Stimulated activated effector memory CD8-positive, alpha-beta T cell treated with anti-CD3 and anti-CD28 coated beads, Interleukin-12 subunit alpha, Interleukin-12 subunit beta, amount 100 ng/mL, for 72 hours (primary cell): ENCODE measurements around the gene APLP2.
"Not testable (repeated sequence)": the region's sequence is repeated elsewhere in the genome, so short reads cannot be mapped to it uniquely, and the experiment has no call there.

Experiments used
- ATAC-seq: fragments of 150-1000 bp; cut with Tn5 transposase; 2 replicates; pipeline ENCODE4 v1.10.0; 2021
- DNase-seq, 2 donors: peaks; one replicate each; pipeline ENCODE4 v3.0.0; 2021 to 2022; ENCODE audit warnings: low spot score in 2 of 2
- H3K27ac Mint-ChIP-seq: one replicate; pipeline ENCODE4 v1.8.0; 2022; ENCODE audit warnings: mild to moderate bottlenecking, mixed read lengths
- H3K36me3 Mint-ChIP-seq: one replicate; pipeline ENCODE4 v1.8.0; 2022; ENCODE audit warnings: mild to moderate bottlenecking, mixed read lengths
- H3K4me1 Mint-ChIP-seq: one replicate; pipeline ENCODE4 v1.8.0; 2022; ENCODE audit warnings: mixed read lengths
- H3K4me3 Mint-ChIP-seq: one replicate; pipeline ENCODE4 v1.8.0; 2022; ENCODE audit warnings: mild to moderate bottlenecking, mixed read lengths
- H3K9me3 Mint-ChIP-seq: one replicate; pipeline ENCODE4 v1.8.0; 2022; ENCODE audit warnings: mixed read lengths

APLP2 gene

GRCh38 chr11:130094614-130095013 lies 24.9 kb downstream of the APLP2 start:
- no peak for ATAC-seq
- no peaks in the 10 kb centered on the region for H3K9me3 Mint-ChIP-seq
- H3K36me3 Mint-ChIP-seq: no peaks in the 10 kb centered on the region
- DNase-seq: no peak
- H3K4me3 Mint-ChIP-seq: no peak overlapping the region
- H3K27ac Mint-ChIP-seq: no peak overlapping the region
- peaks cover under 1% of the 10 kb centered on the region for H3K4me1 Mint-ChIP-seq

GRCh38 chr11:130095326-130095725 lies 25.6 kb downstream of the APLP2 start:
- no peaks in the 10 kb centered on the region for H3K4me1 Mint-ChIP-seq
- ATAC-seq (no peak), DNase-seq (no peak)
- H3K9me3 Mint-ChIP-seq: no peaks in the 10 kb centered on the region
- no peaks in the 10 kb centered on the region for H3K36me3 Mint-ChIP-seq
- H3K4me3 Mint-ChIP-seq: no peak overlapping the region
- H3K27ac Mint-ChIP-seq: no peak overlapping the region

GRCh38 chr11:130096042-130096441 lies 26.3 kb downstream of the APLP2 start:
- no peaks in the 10 kb centered on the region for H3K4me1 Mint-ChIP-seq
- ATAC-seq (no peak), DNase-seq (no peak)
- no peak overlapping the region for H3K27ac Mint-ChIP-seq
- no peak overlapping the region for H3K4me3 Mint-ChIP-seq
- H3K9me3 Mint-ChIP-seq: no peaks in the 10 kb centered on the region
- no peaks in the 10 kb centered on the region for H3K36me3 Mint-ChIP-seq

- no peaks in the 10 kb centered on the region for H3K36me3 Mint-ChIP-seq
- no peak overlapping the region for H3K4me3 Mint-ChIP-seq
- no peak overlapping the region for H3K27ac Mint-ChIP-seq
- ATAC-seq (no peak), DNase-seq (no peak)
- no peaks in the 10 kb centered on the region for H3K9me3 Mint-ChIP-seq
- no peaks in the 10 kb centered on the region for H3K4me1 Mint-ChIP-seq
These were observed 27.1 kb downstream of the APLP2 start for GRCh38 chr11:130096823-130097222.

- Mint-ChIP-seq H3K4me3 (no peak overlapping the region), H3K36me3 (no peaks in the 10 kb centered on the region), H3K9me3 (no peaks in the 10 kb centered on the region), H3K4me1 (peaks cover 2% of the 10 kb centered on the region), H3K27ac (no peak overlapping the region)
- ATAC-seq: no peak
- DNase-seq: no peak
These were observed 27.6 kb downstream of the APLP2 start for GRCh38 chr11:130097285-130097684.

GRCh38 chr11:130099356-130099755 lies 29.7 kb downstream of the APLP2 start:
- H3K36me3 Mint-ChIP-seq: no peaks in the 10 kb centered on the region
- no peak overlapping the region for H3K4me3 Mint-ChIP-seq
- H3K4me1 Mint-ChIP-seq: peaks cover 10% of the 10 kb centered on the region
- DNase-seq: no peak
- no peak for ATAC-seq
- no peaks in the 10 kb centered on the region for H3K9me3 Mint-ChIP-seq
- no peak overlapping the region for H3K27ac Mint-ChIP-seq

- Mint-ChIP-seq H3K4me3 (no peak overlapping the region), H3K4me1 (peaks cover 10% of the 10 kb centered on the region), H3K9me3 (no peaks in the 10 kb centered on the region), H3K36me3 (no peaks in the 10 kb centered on the region), H3K27ac (no peak overlapping the region)
- no peak for ATAC-seq
- no peak for DNase-seq
These were observed 30.8 kb downstream of the APLP2 start for GRCh38 chr11:130100381-130101095.

GRCh38 chr11:130101661-130102060 lies 32.0 kb downstream of the APLP2 start:
- no peak for ATAC-seq
- Mint-ChIP-seq H3K4me3 (no peak overlapping the region), H3K9me3 (no peaks in the 10 kb centered on the region), H3K36me3 (no peaks in the 10 kb centered on the region), H3K4me1 (peaks cover 10% of the 10 kb centered on the region), H3K27ac (no peak overlapping the region)
- no peak for DNase-seq

- ATAC-seq (no peak), DNase-seq (no peak)
- Mint-ChIP-seq H3K4me3 (no peak overlapping the region), H3K9me3 (no peaks in the 10 kb centered on the region), H3K4me1 (peaks cover 10% of the 10 kb centered on the region), H3K36me3 (no peaks in the 10 kb centered on the region), H3K27ac (no peak overlapping the region)
These were observed 32.9 kb downstream of the APLP2 start for GRCh38 chr11:130102301-130103249.

- H3K9me3 Mint-ChIP-seq: no peaks in the 10 kb centered on the region
- peaks cover 10% of the 10 kb centered on the region for H3K4me1 Mint-ChIP-seq
- no peak overlapping the region for H3K27ac Mint-ChIP-seq
- H3K4me3 Mint-ChIP-seq: no peak overlapping the region
- H3K36me3 Mint-ChIP-seq: no peaks in the 10 kb centered on the region
- no peak for ATAC-seq
- no peak for DNase-seq
These were observed 33.7 kb downstream of the APLP2 start for GRCh38 chr11:130103296-130103814.

GRCh38 chr11:130106381-130106780 lies 36.7 kb downstream of the APLP2 start:
- H3K4me3 Mint-ChIP-seq: no peak overlapping the region
- DNase-seq (no peak), ATAC-seq (no peak)
- no peaks in the 10 kb centered on the region for H3K9me3 Mint-ChIP-seq
- peaks cover 9% of the 10 kb centered on the region for H3K36me3 Mint-ChIP-seq
- no peak overlapping the region for H3K27ac Mint-ChIP-seq
- peaks cover 10% of the 10 kb centered on the region for H3K4me1 Mint-ChIP-seq

- DNase-seq, H3K4me1 Mint-ChIP-seq, H3K9me3 Mint-ChIP-seq, H3K4me3 Mint-ChIP-seq, H3K27ac Mint-ChIP-seq, ATAC-seq: not testable (repeated sequence)
- H3K36me3 Mint-ChIP-seq: peaks cover 16% of the 10 kb centered on the region
These were observed 39.0 kb downstream of the APLP2 start for GRCh38 chr11:130108671-130109070.

- ATAC-seq (no peak), DNase-seq (no peak)
- H3K27ac Mint-ChIP-seq: no peak overlapping the region
- no peaks in the 10 kb centered on the region for H3K4me1 Mint-ChIP-seq
- no peak overlapping the region for H3K4me3 Mint-ChIP-seq
- peaks cover 16% of the 10 kb centered on the region for H3K36me3 Mint-ChIP-seq
- H3K9me3 Mint-ChIP-seq: no peaks in the 10 kb centered on the region
These were observed 39.7 kb downstream of the APLP2 start for GRCh38 chr11:130109386-130109785.

- H3K4me1 Mint-ChIP-seq: no peaks in the 10 kb centered on the region
- no peak overlapping the region for H3K27ac Mint-ChIP-seq
- no peak for ATAC-seq
- DNase-seq: no peak
- no peak overlapping the region for H3K4me3 Mint-ChIP-seq
- no peaks in the 10 kb centered on the region for H3K9me3 Mint-ChIP-seq
- H3K36me3 Mint-ChIP-seq: peaks cover 16% of the 10 kb centered on the region
These were observed 40.8 kb downstream of the APLP2 start for GRCh38 chr11:130110339-130111108.
